ENCODE results near the gene PHPT1. TPM values are rescaled to one million over a fixed set of nuclear protein-coding genes. Genes with fewer than 3 reads are reported as not detected.
"Not testable (repeated sequence)": the region's sequence is repeated elsewhere in the genome, so short reads cannot be mapped to it uniquely, and the experiment has no call there.

The PHPT1 gene
- total and polyA plus RNA-seq, 4 donors = 23.2 to 83.1 (median 42.3) TPM

- not testable (repeated sequence) for DNase-seq (ENCODE audit: low spot score); H3K36me3 ChIP-seq (ENCODE audit: control insufficient read depth in 4 of 4, insufficient read depth in 3 of 4, low read depth in 1 of 4, low read length in 3 of 4); H3K9me3 ChIP-seq (ENCODE audit: control insufficient read depth in 4 of 4, low read length in 3 of 4); H3K9ac ChIP-seq (ENCODE audit: low read depth in 1 of 2, low read length in 2 of 2); H3K27me3 ChIP-seq (ENCODE audit: control insufficient read depth in 4 of 4, insufficient read depth in 4 of 4, low read length in 3 of 4); H3K4me3 ChIP-seq (ENCODE audit: low read depth in 1 of 3, low read length in 3 of 3)
- WGBS = 40% methylated on average over 16 of the region's 16 CpGs
- H3K4me1 ChIP-seq (ENCODE audit: control insufficient read depth in 4 of 4, insufficient read depth in 4 of 4, low read length in 3 of 4) = peaks cover 16 to 42% (median 34%) of the 10 kb centered on the region in 4 donors
- peak overlapping the region in 1 of 2 donors; percentile 40 for H3K27ac ChIP-seq (ENCODE audit: low read depth in 1 of 2, low read length in 2 of 2)
Observed at GRCh38 chr9:136841646-136842379, 7.4 kb upstream of the PHPT1 start.

GRCh38 chr9:136842380-136842948 is 6.7 kb upstream of the PHPT1 start, which contains the start of gene AJM1:
TSS of gene AJM1 (plus strand) at chr9:136842478. CDS start at chr9:136844415, 1,937 bp downstream.
- TF ChIP-seq CTCF (IDR thresholded peaks at IDR 0.05; ENCODE audit: low read depth, low read length, missing input control) (peak; percentile 59), RAD21 (IDR thresholded peaks at IDR 0.05) (peak; percentile 63 to 78)
- Histone ChIP-seq H3K27ac (ENCODE audit: low read depth in 1 of 2, low read length in 2 of 2) (peak within 1 kb of the TSS in 1 of 2 donors; percentile 40), H3K4me3 (ENCODE audit: low read depth in 1 of 3, low read length in 3 of 3) (peak within 1 kb of the TSS in 1 of 3 donors; percentile 46), H3K4me1 (ENCODE audit: control insufficient read depth in 4 of 4, insufficient read depth in 4 of 4, low read length in 3 of 4) (peaks cover 16 to 45% (median 37%) of the 10 kb centered on the region in 4 donors)
- peak; percentile 79 for DNase-seq (ENCODE audit: low spot score)
- not testable (repeated sequence) for H3K27me3 ChIP-seq (ENCODE audit: control insufficient read depth in 4 of 4, insufficient read depth in 4 of 4, low read length in 3 of 4); H3K9me3 ChIP-seq (ENCODE audit: control insufficient read depth in 4 of 4, low read length in 3 of 4); H3K36me3 ChIP-seq (ENCODE audit: control insufficient read depth in 4 of 4, insufficient read depth in 3 of 4, low read depth in 1 of 4, low read length in 3 of 4); H3K9ac ChIP-seq (ENCODE audit: low read depth in 1 of 2, low read length in 2 of 2)
- 2% methylated on average over 26 of the region's 27 CpGs for WGBS

- not testable (repeated sequence) for H3K27me3 ChIP-seq (ENCODE audit: control insufficient read depth in 4 of 4, insufficient read depth in 4 of 4, low read length in 3 of 4); H3K9ac ChIP-seq (ENCODE audit: low read depth in 1 of 2, low read length in 2 of 2); H3K27ac ChIP-seq (ENCODE audit: low read depth in 1 of 2, low read length in 2 of 2); H3K9me3 ChIP-seq (ENCODE audit: control insufficient read depth in 4 of 4, low read length in 3 of 4); DNase-seq (ENCODE audit: low spot score); H3K36me3 ChIP-seq (ENCODE audit: control insufficient read depth in 4 of 4, insufficient read depth in 3 of 4, low read depth in 1 of 4, low read length in 3 of 4); H3K4me3 ChIP-seq (ENCODE audit: low read depth in 1 of 3, low read length in 3 of 3)
- H3K4me1 ChIP-seq (ENCODE audit: control insufficient read depth in 4 of 4, insufficient read depth in 4 of 4, low read length in 3 of 4) = peaks cover 16 to 50% (median 42%) of the 10 kb centered on the region in 4 donors
- WGBS = 22% methylated on average over 21 of the region's 21 CpGs
Observed at GRCh38 chr9:136843159-136843800, 5.9 kb upstream of the PHPT1 start.

- H3K9me3 ChIP-seq (ENCODE audit: control insufficient read depth in 4 of 4, low read length in 3 of 4); H3K27me3 ChIP-seq (ENCODE audit: control insufficient read depth in 4 of 4, insufficient read depth in 4 of 4, low read length in 3 of 4); H3K4me3 ChIP-seq (ENCODE audit: low read depth in 1 of 3, low read length in 3 of 3); H3K36me3 ChIP-seq (ENCODE audit: control insufficient read depth in 4 of 4, insufficient read depth in 3 of 4, low read depth in 1 of 4, low read length in 3 of 4); H3K9ac ChIP-seq (ENCODE audit: low read depth in 1 of 2, low read length in 2 of 2); H3K27ac ChIP-seq (ENCODE audit: low read depth in 1 of 2, low read length in 2 of 2): not testable (repeated sequence)
- peaks cover 16 to 50% (median 43%) of the 10 kb centered on the region in 4 donors for H3K4me1 ChIP-seq (ENCODE audit: control insufficient read depth in 4 of 4, insufficient read depth in 4 of 4, low read length in 3 of 4)
- TF ChIP-seq CTCF (IDR thresholded peaks at IDR 0.05; ENCODE audit: low read depth, low read length, missing input control) (peak; percentile 28), RAD21 (IDR thresholded peaks at IDR 0.05) (peak; percentile 5 to 28)
- WGBS = 14% methylated on average over 99 of the region's 99 CpGs
- peak; percentile 65 for DNase-seq (ENCODE audit: low spot score)
Observed at GRCh38 chr9:136843801-136844740, 5.1 kb upstream of the PHPT1 start.
